ENCODE measurements around the gene SORBS2. TPM values are rescaled to one million over a fixed set of nuclear protein-coding genes. Genes with fewer than 3 reads are reported as not detected.

The SORBS2 gene
- total and polyA plus RNA-seq, 2 of the 8 experiments (the other 6 are each of a cell fraction or from before 2014, with no cell fraction given), result 73.0 to 87.1 TPM

DNA sequence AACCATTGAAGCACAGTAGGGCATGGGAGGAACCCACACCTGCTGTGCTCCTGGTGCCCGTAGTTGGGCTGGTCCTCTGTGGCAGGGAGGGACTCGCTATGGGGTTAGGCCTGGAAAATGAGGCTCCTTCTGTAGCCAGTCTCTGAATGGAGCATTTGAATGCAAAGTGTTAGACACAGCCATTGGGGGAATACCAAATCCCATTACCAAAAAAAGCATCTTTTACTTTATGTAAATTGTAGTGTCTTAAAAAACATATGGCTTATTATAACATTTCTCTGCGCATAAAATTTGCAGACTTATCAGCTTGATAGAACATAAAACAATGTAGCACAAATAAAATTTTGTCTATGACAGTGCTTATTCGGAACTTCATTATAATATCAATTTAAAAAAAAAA lies 147.5 kb downstream of the SORBS2 start:
- Histone ChIP-seq H3K4ac (replicated peaks; ENCODE audit: insufficient read length, low read depth, low read length) (no peak overlapping the region), H3K9ac (replicated peaks in 1 of 4; ENCODE audit: extremely low read depth in 1 of 4, low read depth in 3 of 4, low read length in 3 of 4) (no peak overlapping the region), H3K36me3 (ENCODE audit: control insufficient read depth in 2 of 4, insufficient read depth in 4 of 4, low read length in 3 of 4) (peaks cover 0 to 24% (median 3%) of the 10 kb centered on the region in 4 experiments; a peak in 4 of 8 replicates), H3K4me2 (ENCODE audit: insufficient read depth in 1 of 2, low read depth in 2 of 2, low read length in 2 of 2) (no peak overlapping the region), H3K4me3 (ENCODE audit: extremely low read depth in 1 of 4, insufficient read depth in 2 of 4, low read depth in 3 of 4, low read length in 4 of 4) (no peak overlapping the region), H2BK12ac (ENCODE audit: low read depth, low read length) (no peak overlapping the region), H3K18ac (ENCODE audit: extremely low read depth, low read length) (no peak overlapping the region), H2AK5ac (ENCODE audit: low read depth, low read length) (no peak overlapping the region), H3K56ac (replicated peaks; ENCODE audit: insufficient read length, low read depth, low read length) (no peak overlapping the region), H3K23me2 (ENCODE audit: low read depth, low read length) (no peaks in the 10 kb centered on the region), H3K14ac (ENCODE audit: insufficient read length) (no peak overlapping the region), H3K79me2 (ENCODE audit: control insufficient read depth in 1 of 2, insufficient read depth in 2 of 2, low read length in 2 of 2) (no peaks in the 10 kb centered on the region), H4K91ac (replicated peaks; ENCODE audit: insufficient read length, low read length) (no peak overlapping the region), H3K79me1 (ENCODE audit: low read depth, low read length) (no peaks in the 10 kb centered on the region; the same call in 1 of the 2 replicates), H2AFZ (ENCODE audit: low read length) (no peak overlapping the region), H4K5ac (ENCODE audit: insufficient read length, low read depth, low read length) (no peak overlapping the region), H3K27ac (ENCODE audit: low read depth, low read length) (no peak overlapping the region), H3K27me3 (replicated peaks in 1 of 4; ENCODE audit: control insufficient read depth in 3 of 4, extremely low read depth in 1 of 4, insufficient read depth in 3 of 4, low read length in 3 of 4) (no peaks in the 10 kb centered on the region), H3K9me3 (ENCODE audit: insufficient read depth in 2 of 2, low read depth in 1 of 2, low read length in 1 of 2) (no peaks in the 10 kb centered on the region), H4K8ac (ENCODE audit: extremely low read depth, insufficient read depth, low read length) (no peak overlapping the region), H3K23ac (ENCODE audit: insufficient read length) (no peak overlapping the region), H2BK120ac (replicated peaks; ENCODE audit: low read depth, low read length) (no peak overlapping the region), H4K20me1 (replicated peaks in 1 of 2; ENCODE audit: control insufficient read depth in 1 of 2, insufficient read depth in 2 of 2, low read length in 2 of 2) (no peaks in the 10 kb centered on the region), H3K4me1 (replicated peaks in 1 of 4; ENCODE audit: control insufficient read depth in 3 of 4, insufficient read depth in 4 of 4, low read length in 3 of 4) (no peaks in the 10 kb centered on the region), H2BK20ac (ENCODE audit: low read length) (no peak overlapping the region), H2BK5ac (ENCODE audit: low read depth, low read length) (no peak overlapping the region), H2BK15ac (ENCODE audit: low read length) (no peak overlapping the region)
- ChIA-PET POLR2A (ENCODE audit: partially characterized antibody) (no interaction called here), CTCF (ENCODE audit: partially characterized antibody) (interaction anchor here (0.7 to 1.1 kb wide), 3 partner anchors 16 to 209 kb away, joined by 3 to 4 read pairs (median 3); no protein-coding TSS in a partner anchor)
- no peak for FAIRE-seq
- DNase-seq (ENCODE audit: low read depth in 1 of 2, low spot score in 2 of 2), result no peak
- WGBS, 2 experiments (ENCODE audit: extremely low coverage in 1 of 2, insufficient coverage in 1 of 2, insufficient read length in 1 of 2, insufficient replicate concordance in 2 of 2, low coverage in 1 of 2, low lambda C conversion rate in 2 of 2, missing lambda C conversion rate in 1 of 2), result 91% methylated on average over 4 of the region's 4 CpGs; no CpG with 5 or more reads in 1 of the 2 experiments
- TF ChIP-seq YY1 (IDR thresholded peaks at IDR 0.05; ENCODE audit: low read depth, low read length), result no peak
